GM12878 (cell line): ENCODE measurements around the gene BUB1B.

Experiments used
- CBFB ChIP-seq: IDR thresholded peaks from 2 replicates; pipeline ENCODE4 v1.6.1; 2016; ENCODE audit warnings: antibody characterized with exemption, low read depth
- CEBPB ChIP-seq, 2 experiments: fragments of 150-350 bp in 1 of 2; IDR thresholded peaks; 2 replicates each; pipeline ENCODE4 v1.6.1; 2012 to 2014; ENCODE audit warnings: low read depth in 2 of 2, low read length in 2 of 2, borderline replicate concordance in 1 of 2, inconsistent platforms in 1 of 2
- CTCF ChIP-seq, 3 experiments: IDR thresholded peaks in 2 of 3; conservative IDR thresholded peaks in 1 of 3; 2 replicates each; pipeline ENCODE4 v1.5.1; 2011; ENCODE audit warnings: low read depth in 3 of 3, low read length in 3 of 3, mild to moderate bottlenecking in 3 of 3, control low read depth in 2 of 3, moderate library complexity in 2 of 3, inconsistent platforms in 1 of 3, mixed read lengths in 1 of 3; ENCODE audit not compliant: control insufficient read depth in 2 of 3, insufficient read depth in 1 of 3; ENCODE audit errors: extremely low read depth in 1 of 3
- EGR1 ChIP-seq, 2 experiments: IDR thresholded peaks; 1 replicate in 1 of 2; 2 replicates in 1 of 2; pipeline ENCODE4 v1.6.1; 2011 to 2012; ENCODE audit warnings: low read depth in 2 of 2, low read length in 2 of 2, borderline replicate concordance in 1 of 2, mild to moderate bottlenecking in 1 of 2, moderate library complexity in 1 of 2
- NFIC ChIP-seq: IDR thresholded peaks from 2 replicates; pipeline ENCODE4 v1.6.1; 2012; ENCODE audit warnings: low read depth, mild to moderate bottlenecking, inconsistent platforms, low read length, moderate library complexity
- NR2C2 ChIP-seq: IDR thresholded peaks from 2 replicates; pipeline ENCODE4 v1.6.1; 2011; ENCODE audit warnings: borderline replicate concordance, low read depth; ENCODE audit not compliant: control insufficient read depth, insufficient read length
- PAX8 ChIP-seq: fragments of 450-650 bp; IDR thresholded peaks from 2 replicates; pipeline ENCODE4 v1.6.1; 2017; ENCODE audit warnings: mild to moderate bottlenecking, moderate library complexity
- RCOR1 ChIP-seq: conservative IDR thresholded peaks from 2 replicates; pipeline ENCODE4 v1.6.1; 2012; ENCODE audit warnings: low read depth, low read length, improper control_type of control experiment
- TCF12 ChIP-seq: IDR thresholded peaks from 2 replicates; pipeline ENCODE4 v1.6.1; 2011; ENCODE audit warnings: low read depth, mild to moderate bottlenecking, low read length
- ZNF622 ChIP-seq: fragments of 450-650 bp; IDR thresholded peaks from 2 replicates; pipeline ENCODE4 v1.6.1; 2017; ENCODE audit warnings: mild to moderate bottlenecking, inconsistent platforms

- no peak for TF ChIP-seq CTCF (IDR thresholded peaks at IDR 0.05 in 2 of 3, conservative IDR thresholded peaks at IDR 0.05 in 1 of 3; ENCODE audit: control insufficient read depth in 2 of 3, extremely low read depth in 1 of 3, insufficient read depth in 1 of 3, low read depth in 3 of 3, low read length in 3 of 3)
- no peak for TF ChIP-seq PAX8
- TF ChIP-seq NR2C2 = no peak
- TF ChIP-seq TCF12 = no peak
- no peak for TF ChIP-seq CEBPB (IDR thresholded peaks at IDR 0.05; ENCODE audit: borderline replicate concordance in 1 of 2, low read depth in 2 of 2, low read length in 2 of 2)
- TF ChIP-seq ZNF622 = no peak
- no peak for TF ChIP-seq RCOR1
- TF ChIP-seq EGR1 (IDR thresholded peaks at IDR 0.05; ENCODE audit: borderline replicate concordance in 1 of 2, low read depth in 2 of 2, low read length in 2 of 2) = no peak
- TF ChIP-seq NFIC = no peak
- no peak for TF ChIP-seq CBFB
Measured at GRCh38 chr15:40234783-40235182, 73.9 kb downstream of the BUB1B start.
